Measurements from ENCODE around the gene RBX1. TPM values are rescaled to one million over a fixed set of nuclear protein-coding genes. Genes with fewer than 3 reads are reported as not detected.
A peak's percentile ranks its signal among the peaks of the same experiment; 100 is the strongest.

RBX1 gene

DNA sequence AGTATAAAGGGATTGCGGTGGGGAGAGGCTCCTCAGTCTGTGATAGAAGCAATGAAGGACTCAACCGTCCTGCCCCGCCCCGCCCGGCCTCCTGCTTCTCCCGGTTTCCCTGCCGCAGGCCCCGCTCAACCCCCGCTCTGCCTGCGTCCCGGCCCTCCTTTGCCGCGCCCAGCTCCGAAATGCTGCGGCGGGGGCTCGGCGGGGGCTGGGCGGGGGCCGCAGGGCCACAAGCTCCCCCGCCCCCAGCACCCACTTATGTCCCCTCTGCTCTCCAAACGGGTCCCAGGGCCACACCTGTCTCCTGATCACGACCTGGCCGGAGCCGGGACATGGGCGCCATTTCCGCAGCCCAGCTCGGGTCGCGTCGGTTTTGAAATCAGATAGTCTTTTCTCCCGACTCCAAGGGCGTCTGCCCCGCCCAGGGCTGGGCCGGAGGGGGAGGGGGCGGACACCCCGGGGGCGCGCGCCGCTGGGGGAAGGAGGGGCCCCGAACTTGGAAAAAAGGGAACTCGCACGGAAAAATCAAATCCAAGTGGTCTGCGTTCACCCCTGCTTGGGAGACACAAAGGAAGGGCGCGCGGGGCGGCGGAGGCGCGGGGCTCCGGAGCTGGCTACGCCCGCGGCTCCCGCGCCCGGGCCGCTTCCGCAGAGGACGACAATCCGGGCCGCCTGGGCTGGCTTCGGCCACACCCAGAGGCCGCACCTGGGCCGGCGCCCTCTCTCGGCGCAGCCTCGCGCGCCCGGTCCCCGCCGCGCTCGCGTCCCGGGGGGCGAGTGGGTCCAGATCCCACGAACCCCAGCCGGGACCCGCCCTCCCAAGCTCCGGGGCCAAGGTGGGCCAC is 70.7 kb downstream of the RBX1 start:
- no peaks in the 10 kb centered on the region for H3K9me3 ChIP-seq (ENCODE audit: control insufficient read depth, low read length)

DNA sequence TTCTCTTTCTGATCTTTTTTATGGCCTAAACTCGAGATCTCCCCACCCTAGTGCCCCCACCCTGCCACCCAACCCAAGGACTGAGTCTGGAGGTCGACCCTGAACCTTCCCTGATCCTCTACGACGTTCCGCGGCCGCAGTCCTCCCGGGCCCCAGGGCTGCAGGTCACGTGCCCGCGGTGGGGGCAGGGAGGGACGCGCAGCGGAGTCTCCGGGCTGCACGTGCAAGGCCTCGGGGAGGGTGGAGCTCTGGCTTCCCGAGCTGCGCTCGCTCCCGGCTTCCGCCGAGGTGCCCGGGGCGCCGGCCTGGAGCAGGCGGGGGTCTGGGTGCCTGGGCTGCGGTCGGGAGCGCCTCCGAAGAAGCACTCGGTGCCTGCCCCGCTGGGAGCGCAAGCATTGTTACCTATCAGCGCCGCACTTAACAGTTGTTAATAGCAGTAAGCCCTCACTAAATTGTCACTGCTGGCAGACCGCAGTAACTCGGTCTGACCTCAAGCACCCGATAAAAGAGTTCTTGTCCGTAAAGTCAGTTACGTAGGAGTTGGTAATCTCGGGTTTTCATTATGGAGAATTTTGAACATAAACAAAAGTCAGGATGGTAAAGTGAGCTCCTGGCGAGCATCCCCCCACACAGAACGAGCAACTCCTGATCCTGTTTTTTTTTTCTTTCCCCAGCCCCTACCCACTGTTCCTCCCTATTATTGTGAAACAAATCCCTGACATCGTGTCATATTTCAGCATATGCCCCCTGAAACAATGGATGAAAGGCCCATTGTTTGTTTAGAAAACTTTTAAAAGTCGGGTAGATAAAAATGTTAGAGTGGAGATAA is 71.5 kb downstream of the RBX1 start:
- Histone ChIP-seq H2AK5ac (ENCODE audit: low read length, severe bottlenecking) (no peak overlapping the region), H3K79me1 (replicated peaks; ENCODE audit: low read length, poor library complexity, severe bottlenecking) (peaks cover 5% of the 10 kb centered on the region), H2BK120ac (ENCODE audit: low read depth, low read length) (peak overlapping the region; percentile 99), H3K36me3 (ENCODE audit: control insufficient read depth in 1 of 2, insufficient read depth in 2 of 2, low read depth in 1 of 2, low read length in 2 of 2) (no peaks in the 10 kb centered on the region), H3K4me1 (ENCODE audit: control insufficient read depth, insufficient read depth, low read depth, low read length) (peaks cover 10% of the 10 kb centered on the region), H3K23ac (ENCODE audit: low read length in 2 of 2) (peak overlapping the region in 1 of 2 experiments; percentile 70), H2AFZ (ENCODE audit: low read depth, low read length) (no peak overlapping the region), H3K18ac (ENCODE audit: low read depth in 1 of 2, low read length in 2 of 2) (peak overlapping the region; percentile 83 to 90), H3K4me3 (ENCODE audit: insufficient read depth in 1 of 2, low read depth in 1 of 2, low read length in 2 of 2) (peak overlapping the region; percentile 71 to 89), H3K4me2 (ENCODE audit: low read length, poor library complexity, severe bottlenecking) (peak overlapping the region; percentile 93), H3K9me3 (ENCODE audit: control insufficient read depth, low read length) (no peaks in the 10 kb centered on the region), H3K14ac (ENCODE audit: low read length in 2 of 2) (no peak overlapping the region), H4K8ac (ENCODE audit: low read length) (peak overlapping the region; percentile 47), H3K27me3 (ENCODE audit: control insufficient read depth in 1 of 2, insufficient read depth in 1 of 2, low read length in 2 of 2) (no peaks in the 10 kb centered on the region), H2BK15ac (ENCODE audit: low read depth, poor library complexity, severe bottlenecking) (peak overlapping the region; percentile 99), H2BK12ac (ENCODE audit: low read length in 2 of 2) (peak overlapping the region in 1 of 2 experiments; percentile 40), H4K91ac (ENCODE audit: low read length) (peak overlapping the region; percentile 61), H3K4ac (ENCODE audit: low read depth in 1 of 2, low read length in 2 of 2) (peak overlapping the region in 1 of 2 experiments; percentile 65), H2BK5ac (ENCODE audit: low read depth, low read length, poor library complexity, severe bottlenecking) (peak overlapping the region; percentile 69), H3K9ac (ENCODE audit: low read length) (peak overlapping the region; percentile 90), H3K27ac (ENCODE audit: low read length, poor library complexity, severe bottlenecking) (peak overlapping the region; percentile 59)
- WGBS = 3% methylated on average over 40 of the region's 46 CpGs
- peak; percentile 87 for DNase-seq

More for the DNA sequence above, 70.7 kb downstream of the RBX1 start:
- Histone ChIP-seq H3K23ac (ENCODE audit: low read length in 2 of 2) (no peak overlapping the region), H3K79me1 (replicated peaks; ENCODE audit: low read length, poor library complexity, severe bottlenecking) (peaks cover 5% of the 10 kb centered on the region), H4K91ac (ENCODE audit: low read length) (peak overlapping the region; percentile 99), H3K4ac (ENCODE audit: low read depth in 1 of 2, low read length in 2 of 2) (peak overlapping the region; percentile 65 to 99), H3K36me3 (ENCODE audit: control insufficient read depth in 1 of 2, insufficient read depth in 2 of 2, low read depth in 1 of 2, low read length in 2 of 2) (no peaks in the 10 kb centered on the region), H3K9ac (ENCODE audit: low read length) (peak overlapping the region; percentile 90), H2BK120ac (ENCODE audit: low read depth, low read length) (peak overlapping the region; percentile 99), H3K4me1 (ENCODE audit: control insufficient read depth, insufficient read depth, low read depth, low read length) (peaks cover 10% of the 10 kb centered on the region), H2BK12ac (ENCODE audit: low read length in 2 of 2) (peak overlapping the region in 1 of 2 experiments; percentile 34), H2BK5ac (ENCODE audit: low read depth, low read length, poor library complexity, severe bottlenecking) (peak overlapping the region; percentile 69), H3K14ac (ENCODE audit: low read length in 2 of 2) (peak overlapping the region; percentile 85 to 92), H3K27ac (ENCODE audit: low read length, poor library complexity, severe bottlenecking) (peak overlapping the region; percentile 42), H2AK5ac (ENCODE audit: low read length, severe bottlenecking) (no peak overlapping the region), H3K4me3 (ENCODE audit: insufficient read depth in 1 of 2, low read depth in 1 of 2, low read length in 2 of 2) (peak overlapping the region; percentile 71 to 89), H4K8ac (ENCODE audit: low read length) (peak overlapping the region; percentile 98), H3K27me3 (ENCODE audit: control insufficient read depth in 1 of 2, insufficient read depth in 1 of 2, low read length in 2 of 2) (no peaks in the 10 kb centered on the region), H2BK15ac (ENCODE audit: low read depth, poor library complexity, severe bottlenecking) (peak overlapping the region; percentile 99), H3K4me2 (ENCODE audit: low read length, poor library complexity, severe bottlenecking) (peak overlapping the region; percentile 93), H2AFZ (ENCODE audit: low read depth, low read length) (peak overlapping the region; percentile 56), H3K18ac (ENCODE audit: low read depth in 1 of 2, low read length in 2 of 2) (peak overlapping the region; percentile 92 to 97)
- peak; percentile 51 for DNase-seq
- WGBS = under 1% methylated on average over 84 of the region's 85 CpGs

Small RNA genes lying within 50 kb of the gene (small RNA-seq; reads per million reads assigned to genes)
- gene RF00017 (ENCODE audit: low read depth) (not detected), gene RNU6-379P (ENCODE audit: low read depth) (not detected)

Measured in mesenchymal stem cell (in vitro differentiated cells and primary cell).